AG04450 (cell line): ENCODE measurements around the gene BMP7. TPM values are rescaled to one million over a fixed set of nuclear protein-coding genes. Genes with fewer than 3 reads are reported as not detected.

Source experiments
- CTCF ChIA-PET: fragments of 300-600, 350-600 bp; formaldehyde crosslinking; extraction: SDS; loops from one replicate; lab custom pipeline; 2022; ENCODE audit warnings: antibody characterized with exemption, inconsistent platforms; lab: Charles Lee
- POLR2A ChIA-PET: fragments of 350-600 bp; formaldehyde crosslinking; extraction: SDS; loops from one replicate; lab custom pipeline; 2021; ENCODE audit warnings: antibody characterized with exemption, inconsistent platforms; lab: Yijun Ruan, JAX
- DNase-seq: peaks from one replicate; pipeline ENCODE4 v3.0.0-alpha.2; 2011; ENCODE audit warnings: low read depth, low spot score
- H3K27ac ChIP-seq: one replicate; pipeline ENCODE4 v1.5.1; 2012; ENCODE audit warnings: low read depth, low read length, control low read depth
- H3K27me3 ChIP-seq: one replicate; pipeline ENCODE4 v1.6.0; 2012; ENCODE audit warnings: low read length; ENCODE audit not compliant: control insufficient read depth, insufficient read depth
- H3K4me3 ChIP-seq: 2 replicates; pipeline ENCODE4 v1.5.1; 2011; ENCODE audit warnings: mild to moderate bottlenecking, low read depth, low read length, control low read depth
- H3K9me3 ChIP-seq: 2 replicates; pipeline ENCODE4 v1.5.1; 2012; ENCODE audit warnings: low read length; ENCODE audit not compliant: control insufficient read depth, insufficient read depth
- polyA plus RNA-seq: library from polyadenylated mRNA; depleted of rRNA; stranded (reverse); fragments of >200 nt; gene quantifications from 2 replicates; pipeline ENCODE4 v1.2.3, GENCODE V29; 2011
- TF ChIP-seq, protein P1 (sequence below): IDR thresholded peaks from 2 replicates; pipeline ENCODE4 v1.5.1; 2011; ENCODE audit warnings: low read depth, low read length, control low read depth, inconsistent platforms

Gene BMP7
- polyA plus RNA-seq, 1 experiment = not detected

DNA sequence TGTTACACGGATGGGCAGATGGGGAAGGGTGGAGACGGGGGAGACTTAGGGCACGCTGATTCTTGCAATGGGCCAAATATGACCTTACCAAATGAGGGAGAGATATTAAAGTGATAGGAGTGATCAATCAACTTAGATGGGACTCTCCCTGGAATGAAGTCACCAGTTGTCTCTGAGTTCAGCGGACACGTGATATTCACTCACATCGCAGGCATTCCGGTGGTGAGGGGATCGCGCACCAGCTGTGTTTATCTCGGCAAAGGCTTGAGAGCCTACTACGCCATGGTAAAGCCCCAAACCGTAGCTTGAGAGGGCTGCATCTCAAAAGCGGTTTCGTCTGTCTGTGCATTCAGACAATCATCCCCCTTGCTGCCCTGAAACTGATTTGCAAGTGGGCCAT is 5.5 kb downstream of the BMP7 start:
- Histone ChIP-seq H3K4me3 (no peak overlapping the region), H3K27ac (no peak overlapping the region), H3K27me3 (peaks cover 63% of the 10 kb centered on the region), H3K9me3 (no peaks in the 10 kb centered on the region; the same call in 1 of the 2 replicates)
- DNase-seq = no peak
- POLR2A ChIA-PET = no interaction called here
- TF ChIP-seq, protein P1, sequence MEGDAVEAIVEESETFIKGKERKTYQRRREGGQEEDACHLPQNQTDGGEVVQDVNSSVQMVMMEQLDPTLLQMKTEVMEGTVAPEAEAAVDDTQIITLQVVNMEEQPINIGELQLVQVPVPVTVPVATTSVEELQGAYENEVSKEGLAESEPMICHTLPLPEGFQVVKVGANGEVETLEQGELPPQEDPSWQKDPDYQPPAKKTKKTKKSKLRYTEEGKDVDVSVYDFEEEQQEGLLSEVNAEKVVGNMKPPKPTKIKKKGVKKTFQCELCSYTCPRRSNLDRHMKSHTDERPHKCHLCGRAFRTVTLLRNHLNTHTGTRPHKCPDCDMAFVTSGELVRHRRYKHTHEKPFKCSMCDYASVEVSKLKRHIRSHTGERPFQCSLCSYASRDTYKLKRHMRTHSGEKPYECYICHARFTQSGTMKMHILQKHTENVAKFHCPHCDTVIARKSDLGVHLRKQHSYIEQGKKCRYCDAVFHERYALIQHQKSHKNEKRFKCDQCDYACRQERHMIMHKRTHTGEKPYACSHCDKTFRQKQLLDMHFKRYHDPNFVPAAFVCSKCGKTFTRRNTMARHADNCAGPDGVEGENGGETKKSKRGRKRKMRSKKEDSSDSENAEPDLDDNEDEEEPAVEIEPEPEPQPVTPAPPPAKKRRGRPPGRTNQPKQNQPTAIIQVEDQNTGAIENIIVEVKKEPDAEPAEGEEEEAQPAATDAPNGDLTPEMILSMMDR = no peak
- CTCF ChIA-PET = no interaction called here

DNA sequence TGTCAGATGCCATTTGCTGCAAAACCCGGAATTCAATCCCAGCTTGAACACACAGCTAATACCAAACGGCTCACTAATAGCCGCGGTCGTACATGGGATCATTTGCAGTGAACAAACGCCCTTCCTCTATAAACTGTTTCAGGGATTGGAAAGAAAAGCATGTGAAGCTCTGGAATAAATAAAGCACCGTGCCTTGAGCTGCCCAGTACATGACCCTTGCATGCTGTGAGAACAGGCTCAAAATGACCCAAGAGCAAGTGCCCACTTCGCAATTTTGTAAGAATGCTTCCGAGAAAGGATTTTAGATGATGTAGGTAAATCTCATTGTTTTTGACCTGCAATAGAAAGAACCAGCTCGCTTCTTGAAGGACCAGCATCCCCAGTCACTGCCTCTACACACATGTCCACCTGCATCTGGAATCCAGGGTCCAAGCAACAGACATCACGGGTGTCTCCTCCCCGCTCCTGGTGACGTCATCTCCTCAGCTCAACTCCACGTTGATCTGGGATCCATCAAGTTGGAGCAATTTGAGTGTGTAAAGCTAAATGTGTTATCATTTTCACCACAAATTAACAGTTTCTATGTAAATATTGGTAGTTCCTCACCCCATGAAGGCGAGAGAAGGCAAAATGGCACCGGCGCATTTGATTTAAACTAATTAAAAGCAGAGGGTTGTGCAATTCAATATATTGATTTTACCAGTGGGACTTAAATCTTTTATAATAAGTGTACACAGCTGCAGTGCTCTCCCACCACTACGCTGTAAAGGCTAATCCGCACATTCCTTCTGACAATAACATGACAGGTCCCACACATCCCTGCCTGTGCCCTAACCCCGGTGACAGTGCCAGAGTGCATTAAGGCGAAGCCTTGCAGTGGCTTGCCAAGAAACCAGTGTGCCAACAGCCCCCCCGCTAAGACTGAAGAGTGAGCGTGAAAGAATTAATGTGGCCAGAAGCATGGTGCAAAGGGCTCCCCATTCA is 6.2 kb downstream of the BMP7 start:
- TF ChIP-seq, protein P1 = no peak
- H3K9me3 ChIP-seq = no peaks in the 10 kb centered on the region; the same call in 1 of the 2 replicates
- peaks cover 57% of the 10 kb centered on the region for H3K27me3 ChIP-seq
- ChIA-PET CTCF (no interaction called here), POLR2A (no interaction called here)
- DNase-seq = no peak
- H3K4me3 ChIP-seq = no peak overlapping the region
- no peak overlapping the region for H3K27ac ChIP-seq

DNA sequence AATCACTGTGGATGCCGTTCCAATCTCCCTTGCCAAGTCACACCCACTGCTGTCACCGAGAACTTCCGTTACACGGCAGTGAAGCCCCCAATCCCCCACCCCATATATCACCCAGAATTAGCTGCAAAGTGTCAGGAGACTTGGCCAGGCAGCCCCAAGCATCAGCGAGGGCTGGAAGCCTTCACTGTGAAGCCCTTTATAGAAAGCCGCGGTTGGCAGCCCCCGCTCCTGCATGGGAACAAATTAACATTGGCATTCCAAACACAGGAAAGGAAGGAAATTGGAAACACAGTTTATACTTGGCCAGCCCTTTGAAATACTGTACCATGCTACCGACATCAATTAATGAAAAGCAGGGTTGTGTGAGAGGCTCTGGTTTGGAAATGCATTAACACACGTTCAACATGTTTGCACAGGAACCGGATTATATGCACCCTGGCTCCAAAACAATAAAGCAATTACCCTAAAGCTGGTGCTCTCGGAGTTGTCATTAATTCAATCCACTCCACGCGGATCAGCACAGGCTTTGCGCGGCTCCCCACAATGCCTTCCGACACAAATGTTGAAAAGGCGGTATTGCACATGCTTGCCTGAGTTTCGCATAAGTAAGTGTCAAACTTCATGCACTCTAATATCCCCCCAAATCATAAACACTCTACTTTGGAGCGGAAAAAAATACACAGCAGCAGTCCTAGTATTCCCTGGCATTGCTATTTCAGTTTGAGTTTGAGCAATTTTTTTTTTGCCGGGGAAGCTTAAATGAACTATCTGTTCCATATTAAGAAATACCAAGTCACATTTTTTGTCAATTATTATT is 7.1 kb downstream of the BMP7 start:
- Histone ChIP-seq H3K27me3 (peaks cover 53% of the 10 kb centered on the region), H3K4me3 (no peak overlapping the region), H3K9me3 (no peaks in the 10 kb centered on the region; the same call in 1 of the 2 replicates), H3K27ac (no peak overlapping the region)
- CTCF ChIA-PET = interaction anchor here (0.7 kb wide), 1 partner anchor 38 kb away, joined by 3 read pairs; no protein-coding TSS in a partner anchor
- TF ChIP-seq, protein P1 = no peak
- DNase-seq = no peak
- POLR2A ChIA-PET = no interaction called here

DNA sequence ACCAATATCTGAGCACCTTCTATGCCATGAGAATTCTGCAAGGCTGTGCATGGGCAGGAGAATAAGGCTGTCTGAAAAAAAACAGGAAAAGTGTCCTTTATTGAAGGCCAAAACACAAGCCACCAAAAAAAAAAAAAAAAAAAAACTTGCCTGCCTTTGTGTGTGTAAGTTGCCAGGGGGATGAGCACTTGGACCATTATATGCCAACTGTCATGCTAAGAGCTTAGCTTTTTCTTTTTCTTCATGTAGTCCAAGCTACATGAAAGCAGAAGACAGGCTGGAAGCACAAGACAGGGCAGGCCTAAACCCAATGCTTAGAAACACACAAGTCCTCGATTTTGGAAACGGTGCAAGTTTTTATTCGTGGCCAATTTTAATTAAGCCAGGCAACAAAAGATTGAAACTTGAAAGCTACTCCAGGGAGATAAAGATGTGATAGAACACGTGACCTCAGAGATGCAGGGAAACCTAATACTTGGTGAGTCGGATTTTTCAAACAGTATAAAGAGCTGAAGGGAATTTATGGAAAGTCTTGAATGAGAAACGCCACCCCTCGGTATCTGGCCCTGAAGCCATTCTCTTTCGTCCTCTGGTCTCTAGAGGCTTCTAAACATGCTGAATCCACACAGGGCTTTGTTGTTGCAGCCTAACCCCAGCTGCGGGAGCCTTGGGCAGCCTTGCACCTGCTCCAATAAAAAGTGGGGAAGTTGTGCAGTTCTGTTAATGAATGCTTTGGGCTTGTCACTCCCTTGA is 8.6 kb downstream of the BMP7 start:
- H3K27me3 ChIP-seq = peaks cover 40% of the 10 kb centered on the region

More for the DNA sequence above, 8.6 kb downstream of the BMP7 start:
- no peak for DNase-seq
- H3K27ac ChIP-seq = no peak overlapping the region
- ChIA-PET CTCF (no interaction called here), POLR2A (no interaction called here)
- TF ChIP-seq, protein P1 = no peak
- no peaks in the 10 kb centered on the region; the same call in 1 of the 2 replicates for H3K9me3 ChIP-seq
- no peak overlapping the region for H3K4me3 ChIP-seq
